GM12878 (cell line): ENCODE measurements around the gene RGL1. TPM values are rescaled to one million over a fixed set of nuclear protein-coding genes. Genes with fewer than 3 reads are reported as not detected.

Source experiments
- ATAC-seq: fragments of 200-7000 bp; cut with Tn5 transposase; 3 replicates; pipeline ENCODE4 v1.9.1; 2020; ENCODE audit warnings: mild to moderate bottlenecking, moderate library complexity
- BruUV-seq: library from RNA; stranded (reverse); fragments of 400-500 nt; replicated peaks from 2 replicates; lab custom pipeline; 2021; lab: Mats Ljungman, UMichigan
- CTCF ChIA-PET: fragments of 300-600 bp; sonication (Branson Sonifier 250); formaldehyde crosslinking; extraction: SDS; loops from one replicate; lab custom pipeline; 2021; ENCODE audit warnings: inconsistent platforms; lab: Yijun Ruan, JAX
- POLR2A ChIA-PET: fragments of 350-600 bp; formaldehyde crosslinking; extraction: SDS; loops from one replicate; lab custom pipeline; 2021; ENCODE audit warnings: inconsistent platforms; lab: Charles Lee
- RAD21 ChIA-PET: fragments of 300-600 bp; sonication (Branson Sonifier 250); formaldehyde crosslinking; loops from one replicate; lab custom pipeline; 2023; ENCODE audit warnings: antibody characterized with exemption; ENCODE audit not compliant: unreplicated experiment; lab: Charles Lee
- SMC1A ChIA-PET: fragments of 300-600 bp; sonication (Branson Sonifier 250); formaldehyde crosslinking; loops from one replicate; lab custom pipeline; 2023; ENCODE audit not compliant: unreplicated experiment, uncharacterized antibody; lab: Charles Lee
- DNase-seq: peaks from one replicate; pipeline ENCODE4 v3.0.0-alpha.2; 2011; ENCODE audit warnings: low read depth, low spot score
- FAIRE-seq: peaks from 3 replicates; lab custom pipeline; 2011; peaks lifted over from hg19 to GRCh38; lab: Jason Lieb, UNC
- H2AFZ ChIP-seq: 2 replicates; pipeline ENCODE4 v1.6.0; 2011; ENCODE audit warnings: low read depth, low read length, control low read depth; ENCODE audit not compliant: control insufficient read depth
- H3K27ac ChIP-seq: 2 replicates; pipeline ENCODE4 v1.5.1; 2011; ENCODE audit warnings: control low read depth; ENCODE audit not compliant: control insufficient read depth, insufficient read depth
- H3K27me3 ChIP-seq, 2 experiments: replicated peaks in 1 of 2; 2 replicates each; pipeline versions ENCODE4 v1.6.0 to v1.6.1; 2011; ENCODE audit warnings: low read length in 1 of 2; ENCODE audit not compliant: control insufficient read depth in 2 of 2, insufficient read depth in 2 of 2
- H3K36me3 ChIP-seq, 2 experiments: 2 replicates each; pipeline ENCODE4 v1.5.1; 2011; ENCODE audit warnings: low read length in 1 of 2; ENCODE audit not compliant: control insufficient read depth in 2 of 2, insufficient read depth in 2 of 2
- H3K4me1 ChIP-seq: 2 replicates; pipeline ENCODE4 v1.6.1; 2011; ENCODE audit warnings: mild to moderate bottlenecking, low read length, moderate library complexity, mixed read lengths; ENCODE audit not compliant: control insufficient read depth, insufficient read depth
- H3K4me2 ChIP-seq: 2 replicates; pipeline ENCODE4 v1.6.0; 2011; ENCODE audit warnings: control low read depth; ENCODE audit not compliant: control insufficient read depth, insufficient read depth
- H3K4me3 ChIP-seq: fragments of 200-600 bp; sonication (generic); 2 replicates; pipeline ENCODE4 v1.5.1; 2016
- H3K79me2 ChIP-seq: 2 replicates; pipeline ENCODE4 v1.6.0; 2011; ENCODE audit warnings: low read length; ENCODE audit not compliant: control insufficient read depth, insufficient read depth
- H3K9ac ChIP-seq: 2 replicates; pipeline ENCODE4 v1.8.0; 2011; ENCODE audit warnings: low read length, control low read depth, mixed read lengths; ENCODE audit not compliant: control insufficient read depth, insufficient read depth
- H3K9me3 ChIP-seq: replicated peaks from 3 replicates; pipeline ENCODE4 v1.5.1; 2011; ENCODE audit warnings: mild to moderate bottlenecking, low read length; ENCODE audit not compliant: control insufficient read depth, insufficient read depth
- H4K20me1 ChIP-seq: 2 replicates; pipeline ENCODE4 v1.6.0; 2011; ENCODE audit not compliant: control insufficient read depth, insufficient read depth
- BCLAF1 ChIP-seq: fragments of 450-650 bp; IDR thresholded peaks from 2 replicates; pipeline ENCODE4 v1.6.1; 2017; ENCODE audit warnings: antibody characterized with exemption, mild to moderate bottlenecking, moderate library complexity
- CREM ChIP-seq: IDR thresholded peaks from 2 replicates; pipeline ENCODE4 v1.6.1; 2014; ENCODE audit warnings: antibody characterized with exemption, low read depth
- IRF4 ChIP-seq: IDR thresholded peaks from 2 replicates; pipeline ENCODE4 v1.6.1; 2011; ENCODE audit warnings: low read depth, low read length
- NBN ChIP-seq: fragments of 450-650 bp; IDR thresholded peaks from 2 replicates; pipeline ENCODE4 v1.6.1; 2016
- NFYB ChIP-seq: IDR thresholded peaks from 2 replicates; pipeline ENCODE4 v1.6.1; 2011; ENCODE audit warnings: low read depth, mild to moderate bottlenecking, low read length, improper control_type of control experiment, moderate library complexity; ENCODE audit not compliant: insufficient read depth
- POLR2A ChIP-seq: IDR thresholded peaks from 2 replicates; pipeline ENCODE4 v1.6.1; 2011; ENCODE audit warnings: low read depth, mild to moderate bottlenecking, low read length
- SIN3A ChIP-seq: IDR thresholded peaks from 2 replicates; pipeline ENCODE4 v1.6.1; 2012; ENCODE audit warnings: low read depth, low read length, improper control_type of control experiment
- SMC3 ChIP-seq: IDR thresholded peaks from 2 replicates; pipeline ENCODE4 v1.6.1; 2011; ENCODE audit warnings: low read length, improper control_type of control experiment, borderline replicate concordance
- TAF1 ChIP-seq: IDR thresholded peaks from 2 replicates; pipeline ENCODE4 v1.6.1; 2011; ENCODE audit warnings: mild to moderate bottlenecking, low read depth, low read length, borderline replicate concordance
- TARDBP ChIP-seq: IDR thresholded peaks from 2 replicates; pipeline ENCODE4 v1.6.1; 2016; ENCODE audit warnings: borderline replicate concordance
- ZNF217 ChIP-seq: fragments of 450-650 bp; IDR thresholded peaks from 2 replicates; pipeline ENCODE4 v1.6.1; 2017; ENCODE audit warnings: antibody characterized with exemption, mild to moderate bottlenecking
- ZNF274 ChIP-seq: IDR thresholded peaks from one replicate; pipeline ENCODE4 v1.8.0; 2011; ENCODE audit not compliant: insufficient read length, insufficient read depth
- ZSCAN29 ChIP-seq: fragments of 450-650 bp; IDR thresholded peaks from 2 replicates; pipeline ENCODE4 v1.6.1; 2017; ENCODE audit warnings: mild to moderate bottlenecking, moderate library complexity
- WGBS: methylation state at CpG from one replicate; pipeline ENCODE4 v1.1.6; 2016; ENCODE audit warnings: low lambda C conversion rate; ENCODE audit not compliant: insufficient replicate concordance, insufficient coverage; ENCODE audit errors: missing lambda C conversion rate; 5-methylcytosine and 5-hydroxymethylcytosine counted together
- in situ Hi-C: fragments of 300-500 bp; cut with MboI; formaldehyde crosslinking; loops from 9 replicates; pipeline ENCODE4 v1.14.3; 2018; ENCODE audit warnings: mixed read lengths
- intact Hi-C: fragments of 100-400 bp; cut with micrococcal nuclease; formaldehyde crosslinking; loops from one replicate; pipeline ENCODE4 v1.14.2; 2022; ENCODE audit not compliant: unreplicated experiment
- polyA plus RNA-seq, 11 experiments: library from polyadenylated mRNA; depleted of rRNA in 4 of 11; unstranded in 6 of 11; stranded (reverse) in 5 of 11; fragments of >200 nt; fragmentation: Nextera tagmentation in 4 of 11; fragmentation: Illumina TruSeq in 1 of 11; extraction: Ambion mirVana in 4 of 11; extraction: Trizol in 1 of 11; gene quantifications; 1 replicate in 1 of 11; 2 replicates in 10 of 11; pipeline versions ENCODE4 v1.2.1 to v1.2.3, GENCODE V29; 2011 to 2016; ENCODE audit warnings: inconsistent platforms in 2 of 11, missing spikeins in 2 of 11, low read depth in 1 of 11
- total RNA-seq, 4 experiments: library from RNA; depleted of rRNA in 3 of 4; stranded (reverse); fragments of >200 nt in 3 of 4; fragmentation: Illumina TruSeq in 1 of 4; extraction: Trizol in 1 of 4; gene quantifications; 2 replicates each; pipeline versions ENCODE4 v1.2.1 to v1.2.3, GENCODE V29; 2013 to 2021
- TF ChIP-seq, protein P1 (sequence below): fragments of 450-650 bp; IDR thresholded peaks from 2 replicates; pipeline ENCODE4 v1.6.1; 2017; ENCODE audit warnings: mild to moderate bottlenecking, moderate library complexity
- TF ChIP-seq, protein P2 (sequence below): IDR thresholded peaks from 2 replicates; pipeline ENCODE4 v1.6.1; 2012; ENCODE audit warnings: low read depth, low read length, improper control_type of control experiment

RGL1 gene
- total and polyA plus RNA-seq, 10 of the 15 experiments (the other 5 are each of a cell fraction or from before 2014, with no cell fraction given) = 8.1 to 25.0 (median 19.0) TPM

DNA sequence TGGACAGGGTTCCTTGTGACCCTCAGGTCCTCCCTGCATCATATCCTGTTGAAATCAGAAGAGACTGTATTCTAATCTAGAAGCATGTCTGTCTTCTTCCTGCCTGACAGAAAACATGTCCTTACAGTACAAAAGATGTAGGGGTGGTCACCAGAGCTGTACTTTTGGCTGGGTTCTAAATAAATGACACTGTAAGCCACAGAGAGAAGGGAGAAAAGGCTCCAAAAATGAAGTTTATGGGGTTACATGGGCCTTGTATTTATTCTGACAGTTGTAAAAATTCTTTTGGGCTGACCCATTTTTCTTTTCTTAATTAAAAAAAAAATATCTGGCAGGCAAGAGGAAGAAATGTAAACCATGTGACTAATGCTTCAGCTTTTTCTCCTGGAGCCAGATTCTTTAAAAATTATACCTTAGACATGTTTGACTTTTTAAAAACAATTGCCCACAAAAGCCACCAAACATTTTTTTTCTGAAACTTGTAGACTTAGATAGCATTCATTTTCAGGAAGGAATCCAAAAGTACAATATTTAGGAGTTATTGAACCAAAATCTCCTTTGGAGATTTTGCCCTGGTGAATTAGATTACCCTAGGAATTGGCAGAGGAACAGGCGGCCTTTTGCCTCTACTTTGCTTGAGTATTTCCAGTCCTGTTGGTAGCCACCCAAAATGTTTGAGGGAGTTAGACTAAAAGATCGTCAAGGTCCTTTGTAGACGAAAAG, 17.1 kb downstream of the RGL1 start (continued):
- TF ChIP-seq, protein P1, sequence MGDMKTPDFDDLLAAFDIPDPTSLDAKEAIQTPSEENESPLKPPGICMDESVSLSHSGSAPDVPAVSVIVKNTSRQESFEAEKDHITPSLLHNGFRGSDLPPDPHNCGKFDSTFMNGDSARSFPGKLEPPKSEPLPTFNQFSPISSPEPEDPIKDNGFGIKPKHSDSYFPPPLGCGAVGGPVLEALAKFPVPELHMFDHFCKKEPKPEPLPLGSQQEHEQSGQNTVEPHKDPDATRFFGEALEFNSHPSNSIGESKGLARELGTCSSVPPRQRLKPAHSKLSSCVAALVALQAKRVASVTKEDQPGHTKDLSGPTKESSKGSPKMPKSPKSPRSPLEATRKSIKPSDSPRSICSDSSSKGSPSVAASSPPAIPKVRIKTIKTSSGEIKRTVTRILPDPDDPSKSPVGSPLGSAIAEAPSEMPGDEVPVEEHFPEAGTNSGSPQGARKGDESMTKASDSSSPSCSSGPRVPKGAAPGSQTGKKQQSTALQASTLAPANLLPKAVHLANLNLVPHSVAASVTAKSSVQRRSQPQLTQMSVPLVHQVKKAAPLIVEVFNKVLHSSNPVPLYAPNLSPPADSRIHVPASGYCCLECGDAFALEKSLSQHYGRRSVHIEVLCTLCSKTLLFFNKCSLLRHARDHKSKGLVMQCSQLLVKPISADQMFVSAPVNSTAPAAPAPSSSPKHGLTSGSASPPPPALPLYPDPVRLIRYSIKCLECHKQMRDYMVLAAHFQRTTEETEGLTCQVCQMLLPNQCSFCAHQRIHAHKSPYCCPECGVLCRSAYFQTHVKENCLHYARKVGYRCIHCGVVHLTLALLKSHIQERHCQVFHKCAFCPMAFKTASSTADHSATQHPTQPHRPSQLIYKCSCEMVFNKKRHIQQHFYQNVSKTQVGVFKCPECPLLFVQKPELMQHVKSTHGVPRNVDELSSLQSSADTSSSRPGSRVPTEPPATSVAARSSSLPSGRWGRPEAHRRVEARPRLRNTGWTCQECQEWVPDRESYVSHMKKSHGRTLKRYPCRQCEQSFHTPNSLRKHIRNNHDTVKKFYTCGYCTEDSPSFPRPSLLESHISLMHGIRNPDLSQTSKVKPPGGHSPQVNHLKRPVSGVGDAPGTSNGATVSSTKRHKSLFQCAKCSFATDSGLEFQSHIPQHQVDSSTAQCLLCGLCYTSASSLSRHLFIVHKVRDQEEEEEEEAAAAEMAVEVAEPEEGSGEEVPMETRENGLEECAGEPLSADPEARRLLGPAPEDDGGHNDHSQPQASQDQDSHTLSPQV = no peak
- TF ChIP-seq, protein P2, sequence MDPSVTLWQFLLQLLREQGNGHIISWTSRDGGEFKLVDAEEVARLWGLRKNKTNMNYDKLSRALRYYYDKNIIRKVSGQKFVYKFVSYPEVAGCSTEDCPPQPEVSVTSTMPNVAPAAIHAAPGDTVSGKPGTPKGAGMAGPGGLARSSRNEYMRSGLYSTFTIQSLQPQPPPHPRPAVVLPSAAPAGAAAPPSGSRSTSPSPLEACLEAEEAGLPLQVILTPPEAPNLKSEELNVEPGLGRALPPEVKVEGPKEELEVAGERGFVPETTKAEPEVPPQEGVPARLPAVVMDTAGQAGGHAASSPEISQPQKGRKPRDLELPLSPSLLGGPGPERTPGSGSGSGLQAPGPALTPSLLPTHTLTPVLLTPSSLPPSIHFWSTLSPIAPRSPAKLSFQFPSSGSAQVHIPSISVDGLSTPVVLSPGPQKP = no peak
- no peak for TF ChIP-seq IRF4

DNA sequence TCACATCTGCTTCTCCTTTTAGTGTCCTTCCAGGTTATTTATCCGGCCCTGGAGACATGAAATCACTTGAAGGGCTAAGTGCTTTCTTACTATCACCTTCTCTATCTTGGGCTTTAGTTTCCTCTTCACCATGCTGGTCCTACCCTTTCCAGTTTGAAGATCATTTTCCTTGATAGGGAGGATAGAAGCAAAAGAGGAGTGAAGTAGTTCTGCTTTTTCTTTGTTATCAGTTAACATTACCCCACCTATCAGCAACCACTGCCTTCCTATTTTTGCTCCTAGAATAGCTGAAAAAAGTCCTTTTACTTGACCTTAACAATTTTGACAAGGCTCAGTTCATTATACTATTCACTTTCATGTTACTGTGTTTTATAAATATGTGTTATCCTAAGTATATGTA, 19.4 kb downstream of the RGL1 start:
- H4K20me1 ChIP-seq = no peaks in the 10 kb centered on the region
- H3K27ac ChIP-seq = 0 out of 2 replicates have a peak overlapping the region, but pooled peaks have one; percentile 6
- BruUV-seq = no TSS peak
- no peak overlapping the region for H3K4me2 ChIP-seq
- no peak for TF ChIP-seq NBN
- TF ChIP-seq TARDBP = no peak
- TF ChIP-seq TAF1 = no peak
- TF ChIP-seq ZNF274 = no peak
- TF ChIP-seq BCLAF1 = no peak
- no peak for TF ChIP-seq CREM
- no peak for TF ChIP-seq ZSCAN29
- no peak for TF ChIP-seq POLR2A
- TF ChIP-seq SIN3A = no peak
- no peak for TF ChIP-seq ZNF217
- TF ChIP-seq SMC3 = no peak
- TF ChIP-seq NFYB = no peak
- in situ Hi-C loops (no loop called here), intact Hi-C loops (no loop called here)
- H3K27me3 ChIP-seq = no peaks in the 10 kb centered on the region
- no peak for DNase-seq
- H3K4me1 ChIP-seq = peaks cover 9% of the 10 kb centered on the region
- CTCF ChIA-PET = interaction anchor here (0.9 to 2.1 kb wide), 6 partner anchors 9 to 92 kb away, joined by 3 to 15 read pairs (median 4); no protein-coding TSS in a partner anchor
- no peak for ATAC-seq
- H3K9me3 ChIP-seq = no peaks in the 10 kb centered on the region
- 53% methylated on average over 1 of the region's 1 CpG for WGBS
- peaks cover 0 to 3% of the 10 kb centered on the region in 2 experiments; a peak in 3 of 4 replicates for H3K36me3 ChIP-seq
- SMC1A ChIA-PET = interaction anchor here (0.9 to 4.3 kb wide), 5 partner anchors 8 to 33 kb away, joined by 3 to 37 read pairs (median 19); no protein-coding TSS in a partner anchor
- RAD21 ChIA-PET = no interaction called here
- no peak overlapping the region for H2AFZ ChIP-seq
- POLR2A ChIA-PET = no interaction called here
- no peak for FAIRE-seq
- H3K4me3 ChIP-seq = no peak overlapping the region
- peaks cover 53% of the 10 kb centered on the region for H3K79me2 ChIP-seq
- no peak overlapping the region for H3K9ac ChIP-seq
